ENCODE measurements around the gene COL3A1.

Gene COL3A1

GRCh38 chr2:189020179-189020578 lies 46.0 kb downstream of the COL3A1 start:
- no peak overlapping the region for H3K4me3 Mint-ChIP-seq
- H3K36me3 Mint-ChIP-seq (ENCODE audit: low read depth) = no peaks in the 10 kb centered on the region
- no peak for TF ChIP-seq CTCF (IDR thresholded peaks at IDR 0.05; ENCODE audit: unreplicated experiment in 3 of 3)
- no peaks in the 10 kb centered on the region for H3K9me3 Mint-ChIP-seq
- no peaks in the 10 kb centered on the region for H3K27me3 Mint-ChIP-seq (ENCODE audit: low read depth)
- peaks cover 29% of the 10 kb centered on the region for H3K4me1 Mint-ChIP-seq
- H3K27ac Mint-ChIP-seq = peak overlapping the region in 1 of 3 experiments; percentile 47

GRCh38 chr2:189022053-189022481 lies 47.9 kb downstream of the COL3A1 start:
- Mint-ChIP-seq H3K9me3 (no peaks in the 10 kb centered on the region), H3K27me3 (ENCODE audit: low read depth) (no peaks in the 10 kb centered on the region), H3K36me3 (ENCODE audit: low read depth) (no peaks in the 10 kb centered on the region), H3K4me1 (peaks cover 32% of the 10 kb centered on the region), H3K27ac (peak overlapping the region; percentile 72 to 86 (median 75)), H3K4me3 (peak overlapping the region in 1 of 3 experiments; percentile 7)
- no peak for TF ChIP-seq CTCF (IDR thresholded peaks at IDR 0.05; ENCODE audit: unreplicated experiment in 3 of 3)

- TF ChIP-seq CTCF (IDR thresholded peaks at IDR 0.05; ENCODE audit: unreplicated experiment in 3 of 3) = no peak
- Mint-ChIP-seq H3K9me3 (no peaks in the 10 kb centered on the region), H3K4me3 (no peak overlapping the region), H3K36me3 (ENCODE audit: low read depth) (no peaks in the 10 kb centered on the region), H3K4me1 (peaks cover 32% of the 10 kb centered on the region), H3K27ac (peak overlapping the region; percentile 72 to 86 (median 75)), H3K27me3 (ENCODE audit: low read depth) (no peaks in the 10 kb centered on the region)
These were observed 48.3 kb downstream of the COL3A1 start for GRCh38 chr2:189022492-189022891.

- H3K27ac Mint-ChIP-seq = peak overlapping the region in 1 of 3 experiments; percentile 29
- no peaks in the 10 kb centered on the region for H3K27me3 Mint-ChIP-seq (ENCODE audit: low read depth)
These were observed 50.9 kb downstream of the COL3A1 start for GRCh38 chr2:189024901-189025618.

GRCh38 chr2:189037518-189037917 lies 63.3 kb downstream of the COL3A1 start:
- H3K4me3 Mint-ChIP-seq = no peak overlapping the region
- H3K27me3 Mint-ChIP-seq (ENCODE audit: low read depth) = no peaks in the 10 kb centered on the region
- no peaks in the 10 kb centered on the region for H3K4me1 Mint-ChIP-seq
- peaks cover 62% of the 10 kb centered on the region for H3K36me3 Mint-ChIP-seq (ENCODE audit: low read depth)
- H3K27ac Mint-ChIP-seq = no peak overlapping the region
- TF ChIP-seq CTCF (IDR thresholded peaks at IDR 0.05; ENCODE audit: unreplicated experiment in 3 of 3) = no peak
- no peaks in the 10 kb centered on the region for H3K9me3 Mint-ChIP-seq

More at GRCh38 chr2:189024901-189025618, 50.9 kb downstream of the COL3A1 start:
- Mint-ChIP-seq H3K4me1 (peaks cover 27% of the 10 kb centered on the region), H3K36me3 (ENCODE audit: low read depth) (no peaks in the 10 kb centered on the region), H3K9me3 (no peaks in the 10 kb centered on the region), H3K4me3 (no peak overlapping the region)
- TF ChIP-seq CTCF (IDR thresholded peaks at IDR 0.05; ENCODE audit: unreplicated experiment in 3 of 3) = peak; percentile 16 to 26 (median 23)

- H3K9me3 Mint-ChIP-seq = no peaks in the 10 kb centered on the region
- TF ChIP-seq CTCF (IDR thresholded peaks at IDR 0.05; ENCODE audit: unreplicated experiment in 3 of 3) = no peak
- no peak overlapping the region for H3K27ac Mint-ChIP-seq
- peaks cover 18% of the 10 kb centered on the region for H3K4me1 Mint-ChIP-seq
- peaks cover 41% of the 10 kb centered on the region for H3K36me3 Mint-ChIP-seq (ENCODE audit: low read depth)
- no peaks in the 10 kb centered on the region for H3K27me3 Mint-ChIP-seq (ENCODE audit: low read depth)
- H3K4me3 Mint-ChIP-seq = no peak overlapping the region
These were observed 71.7 kb downstream of the COL3A1 start for GRCh38 chr2:189045836-189046235.
